Hypothalamus (tissue), 51 donors: ENCODE data around the gene TPCN2.
A peak's percentile ranks its signal among the peaks of the same experiment; 100 is the strongest.
"Not testable (repeated sequence)": the region's sequence is repeated elsewhere in the genome, so short reads cannot be mapped to it uniquely, and the experiment has no call there.

ENCODE experiments used
- DNase-seq, 51 donors: peaks; one replicate each; lab custom pipeline; 2025; lab: John Stamatoyannopoulos, UW

The TPCN2 gene

DNA sequence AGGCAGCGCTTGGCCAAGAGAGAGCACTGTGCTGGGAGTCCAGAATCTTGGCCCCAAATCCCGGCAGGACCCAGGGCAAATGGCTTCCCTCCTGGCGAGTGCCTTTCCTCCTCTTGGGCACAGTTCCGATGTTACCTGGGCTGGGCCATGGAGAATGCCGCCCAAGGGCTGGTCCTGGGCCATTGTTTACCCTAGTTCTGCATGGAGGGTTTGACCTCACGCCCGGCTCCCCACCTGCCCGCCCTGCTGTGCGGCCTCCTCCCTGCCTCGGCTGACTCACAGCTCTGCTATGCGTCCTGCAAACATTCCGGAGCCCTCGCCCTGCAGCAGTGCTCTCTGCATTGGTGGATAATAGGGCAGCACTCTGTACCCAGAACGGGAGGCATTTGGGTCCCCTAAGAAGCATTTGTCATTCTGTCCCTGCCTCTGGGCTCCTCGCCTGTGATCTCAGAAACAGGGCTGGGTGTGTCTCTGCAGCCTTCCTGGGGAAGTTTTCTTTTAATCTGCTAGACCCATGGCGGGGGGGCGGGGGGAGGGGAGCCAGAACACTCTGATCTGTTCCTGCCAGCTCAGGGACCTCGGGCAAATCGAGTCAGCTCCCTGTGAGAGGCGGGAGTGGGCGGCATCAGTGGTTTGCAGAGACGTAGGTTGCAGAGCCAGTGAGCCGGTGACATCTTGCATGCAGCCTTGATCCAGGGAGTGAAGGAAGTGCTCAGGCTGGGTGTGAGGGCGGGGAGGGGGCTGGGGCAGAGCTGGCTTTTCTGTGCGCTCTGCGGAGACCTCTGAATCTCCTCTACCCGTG, 74.1 kb downstream of the TPCN2 start:
- peak in 3 of 51 donors; percentile 21 to 27 (median 27) for DNase-seq

DNA sequence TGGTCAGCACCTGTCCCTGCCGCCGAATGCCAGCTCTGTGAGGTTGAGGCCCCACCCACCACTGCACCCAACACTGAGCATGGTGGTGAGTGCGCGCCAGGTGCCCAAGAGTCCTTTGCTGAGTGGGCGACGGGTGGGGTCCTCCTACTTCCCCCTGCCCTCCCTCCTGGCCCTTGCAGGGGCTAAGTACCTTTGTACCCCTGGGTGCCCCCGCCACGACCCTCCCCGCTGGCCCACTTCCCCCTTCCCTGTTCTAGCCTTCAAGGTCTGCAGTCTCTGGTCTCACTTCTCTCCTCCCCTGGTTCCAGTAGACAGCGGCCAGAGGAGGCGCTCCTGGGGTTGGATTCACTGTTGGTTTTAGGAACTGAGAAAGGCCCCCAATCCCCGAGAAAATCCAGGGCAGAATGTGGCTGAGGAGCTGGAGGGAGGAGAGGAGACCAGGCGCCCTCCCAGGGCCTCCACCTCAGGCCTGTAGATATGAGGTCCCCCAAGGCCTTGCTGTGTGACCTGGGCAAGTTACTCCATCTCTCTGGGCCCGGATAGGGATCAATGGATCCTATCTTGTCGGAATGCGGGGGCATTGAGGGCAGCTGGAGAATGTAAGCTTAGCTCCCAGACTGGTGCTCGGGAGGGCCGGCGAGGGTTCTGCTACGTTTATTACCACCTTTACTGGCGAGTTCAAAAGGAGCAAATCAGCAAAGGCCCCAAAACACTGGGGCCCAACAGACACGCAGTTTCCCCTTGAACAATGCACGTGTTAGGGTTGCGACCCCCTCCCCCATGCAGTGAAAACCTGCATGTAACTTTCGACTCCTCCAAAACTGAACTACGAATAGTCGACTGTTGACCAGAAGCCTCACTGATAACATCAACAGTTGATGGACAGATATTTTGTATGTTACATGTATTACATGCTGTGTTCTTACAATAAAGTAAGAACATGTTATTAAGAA, 75.1 kb downstream of the TPCN2 start:
- no peak for DNase-seq

DNA sequence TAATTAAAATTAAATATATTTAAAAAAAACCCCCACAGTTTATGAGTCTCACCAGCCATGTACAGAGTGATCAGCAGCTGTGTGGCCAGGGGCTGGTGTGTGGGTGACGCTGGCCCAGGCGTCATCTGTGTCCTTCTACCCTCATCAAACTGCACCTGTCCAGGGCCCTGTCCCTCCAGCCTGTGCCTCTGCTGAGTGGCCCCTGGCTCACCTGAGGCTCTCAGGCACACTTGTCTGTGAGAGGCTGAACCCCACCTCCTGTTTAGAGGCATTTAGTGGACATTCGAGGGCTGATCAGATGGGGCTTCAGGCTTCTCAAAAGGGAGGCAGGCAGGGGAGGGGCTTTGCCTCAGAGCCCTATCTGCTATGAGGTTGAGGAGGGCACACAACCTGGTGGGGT, 77.1 kb downstream of the TPCN2 start:
- no peak for DNase-seq

DNA sequence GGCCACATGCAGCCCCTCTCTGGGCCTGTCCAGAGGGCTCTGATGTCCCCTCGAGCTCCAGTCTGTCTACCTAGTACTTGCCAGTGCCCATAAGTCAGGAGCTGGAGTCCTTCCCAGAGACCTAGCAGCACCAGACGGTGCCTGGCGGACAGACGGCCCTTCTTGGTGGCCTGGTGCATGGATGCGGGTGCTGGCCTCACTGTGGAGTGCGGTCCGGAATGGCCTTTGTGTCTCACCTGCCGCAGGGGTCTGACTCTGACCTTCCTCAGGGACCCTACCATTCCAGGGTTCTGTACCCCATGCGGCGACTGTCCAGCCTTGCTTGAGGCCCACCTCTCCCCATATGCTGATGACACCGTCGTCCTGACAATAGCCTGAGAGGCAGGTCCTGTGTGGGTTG, 77.6 kb downstream of the TPCN2 start:
- no peak for DNase-seq

DNA sequence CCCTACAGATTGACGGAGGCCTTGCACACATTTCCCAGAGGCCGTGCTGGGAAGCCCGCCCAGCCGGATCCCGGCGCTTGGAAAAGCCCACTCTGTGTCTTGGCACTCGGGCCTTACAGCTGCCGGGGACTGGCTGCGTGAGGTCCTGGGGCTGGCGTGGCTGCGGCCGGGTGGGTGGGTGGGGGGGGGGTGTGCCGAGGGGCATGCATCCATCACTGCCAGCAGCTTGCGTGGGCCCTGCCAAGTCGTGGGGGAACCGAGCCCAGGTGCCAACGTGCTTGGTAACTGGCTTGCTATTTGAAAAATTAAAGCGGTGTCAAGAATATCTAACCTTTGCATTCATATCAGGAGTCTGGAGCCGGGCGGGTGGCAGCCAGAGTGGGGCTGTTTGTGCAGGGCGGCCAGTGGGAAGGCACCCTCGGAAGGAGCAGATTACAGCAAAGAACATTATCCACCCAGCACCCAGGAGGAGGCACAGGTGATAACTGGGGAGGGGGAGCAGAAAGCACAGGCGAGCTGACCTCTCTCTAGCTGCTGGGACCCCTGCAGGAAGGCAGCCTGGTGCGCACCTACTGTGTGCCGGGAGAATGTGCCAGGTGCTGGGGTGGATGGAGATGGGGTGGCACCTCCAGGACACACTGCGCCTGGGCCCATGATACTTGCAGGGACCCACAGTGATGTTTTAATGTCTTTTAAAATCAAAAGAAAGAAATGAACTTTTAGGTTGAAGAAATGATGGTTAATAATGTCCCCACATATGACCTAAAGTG, 78.5 kb downstream of the TPCN2 start:
- peak in 8 of 51 donors; percentile 3 to 28 (median 14) for DNase-seq

DNA sequence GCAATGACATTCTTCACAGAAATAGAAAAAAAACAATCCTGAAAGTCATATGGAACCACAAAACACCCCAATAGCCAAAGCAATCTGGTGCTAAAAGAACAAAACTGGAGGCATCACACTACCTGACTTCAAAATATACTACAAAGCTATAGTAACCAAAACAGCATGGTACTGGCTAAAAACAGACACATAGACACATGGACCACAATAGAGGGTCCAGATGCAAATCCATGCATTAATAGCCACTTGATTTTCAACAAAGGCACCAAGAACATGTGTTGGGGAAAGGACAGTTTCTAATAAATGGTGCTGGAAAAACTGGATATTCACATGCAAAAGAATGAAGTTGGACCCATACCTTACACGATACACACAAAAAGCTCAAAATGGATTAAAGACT, 79.2 kb downstream of the TPCN2 start:
- DNase-seq = no peak

DNA sequence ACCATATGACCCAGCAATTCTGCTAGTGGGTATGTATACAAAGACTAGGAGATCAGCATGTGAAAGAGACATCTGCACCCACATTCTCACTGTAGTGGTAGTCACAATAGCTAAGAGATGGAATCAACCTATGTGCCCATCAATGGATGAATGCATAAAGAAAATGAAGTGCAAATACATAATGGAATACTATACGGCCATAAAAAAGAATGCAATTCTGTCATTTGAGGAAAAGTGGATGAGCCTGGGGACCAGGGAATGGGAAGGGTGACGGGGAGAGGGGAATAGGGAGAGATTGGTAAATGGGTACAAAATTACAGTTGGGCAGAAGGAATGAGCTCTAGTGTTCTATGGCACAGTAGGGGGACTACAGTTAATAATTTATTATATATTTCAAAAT, 80.3 kb downstream of the TPCN2 start:
- no peak for DNase-seq

DNA sequence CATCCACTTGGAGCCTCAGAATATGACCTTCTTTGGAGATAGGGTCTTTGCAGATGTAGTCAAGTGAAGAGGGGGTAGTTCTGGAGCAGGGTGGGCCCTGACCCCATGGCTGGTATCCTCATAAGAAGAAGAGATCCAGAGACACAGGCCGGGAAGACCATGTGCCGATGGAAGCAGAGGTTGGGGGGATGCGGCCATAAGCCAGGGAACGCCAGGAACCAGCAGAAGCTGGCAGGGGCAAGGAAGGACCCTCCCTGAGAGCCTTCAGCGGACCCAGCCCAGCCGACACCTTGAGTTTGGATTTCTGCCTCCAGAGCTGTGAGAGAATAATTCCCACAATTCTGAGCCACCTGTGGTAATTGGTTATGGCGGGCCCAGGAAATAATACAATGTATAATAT, 80.9 kb downstream of the TPCN2 start:
- no peak for DNase-seq

DNA sequence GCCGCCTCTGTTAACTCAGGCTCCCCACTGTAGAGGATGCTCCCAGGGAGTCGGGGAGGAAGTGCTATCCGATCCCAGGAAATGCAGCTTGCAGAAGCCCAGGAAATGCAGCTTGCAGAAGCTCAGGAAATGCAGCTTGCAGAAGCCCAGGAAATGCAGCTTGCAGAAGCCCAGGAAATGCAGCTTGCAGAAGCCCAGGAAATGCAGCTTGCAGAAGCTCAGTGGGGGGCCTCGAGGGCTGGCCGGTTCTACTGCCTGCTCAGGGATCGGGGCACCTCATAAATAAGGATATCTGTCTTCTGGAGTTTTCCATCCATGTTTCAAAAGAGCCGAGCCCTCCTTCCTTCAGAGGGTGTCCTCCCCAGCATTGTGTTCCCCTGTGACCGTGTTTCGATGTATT, 81.9 kb downstream of the TPCN2 start:
- no peak for DNase-seq

DNA sequence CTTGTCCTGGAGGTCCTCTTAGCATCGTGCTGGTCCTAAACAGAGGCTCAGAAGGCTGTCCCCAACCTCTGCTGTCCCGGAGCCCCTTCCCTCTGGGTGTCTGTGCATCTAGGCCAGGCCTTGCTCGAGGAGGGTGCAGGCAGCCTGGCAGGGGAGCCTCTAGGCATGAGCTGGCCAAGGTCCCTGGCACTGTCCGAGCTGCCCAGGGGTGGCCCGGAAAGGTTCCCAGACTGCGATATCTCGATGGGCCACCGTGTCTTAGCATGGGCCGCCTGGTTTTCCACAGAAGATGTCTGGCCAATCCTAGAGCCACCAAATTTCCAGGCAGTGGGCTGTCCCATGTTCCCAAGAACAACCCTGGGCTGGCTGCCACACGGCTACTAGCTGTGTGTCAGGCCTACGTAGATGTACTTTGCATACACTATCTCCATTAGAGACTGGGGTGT, 82.4 kb downstream of the TPCN2 start:
- DNase-seq = no peak

DNA sequence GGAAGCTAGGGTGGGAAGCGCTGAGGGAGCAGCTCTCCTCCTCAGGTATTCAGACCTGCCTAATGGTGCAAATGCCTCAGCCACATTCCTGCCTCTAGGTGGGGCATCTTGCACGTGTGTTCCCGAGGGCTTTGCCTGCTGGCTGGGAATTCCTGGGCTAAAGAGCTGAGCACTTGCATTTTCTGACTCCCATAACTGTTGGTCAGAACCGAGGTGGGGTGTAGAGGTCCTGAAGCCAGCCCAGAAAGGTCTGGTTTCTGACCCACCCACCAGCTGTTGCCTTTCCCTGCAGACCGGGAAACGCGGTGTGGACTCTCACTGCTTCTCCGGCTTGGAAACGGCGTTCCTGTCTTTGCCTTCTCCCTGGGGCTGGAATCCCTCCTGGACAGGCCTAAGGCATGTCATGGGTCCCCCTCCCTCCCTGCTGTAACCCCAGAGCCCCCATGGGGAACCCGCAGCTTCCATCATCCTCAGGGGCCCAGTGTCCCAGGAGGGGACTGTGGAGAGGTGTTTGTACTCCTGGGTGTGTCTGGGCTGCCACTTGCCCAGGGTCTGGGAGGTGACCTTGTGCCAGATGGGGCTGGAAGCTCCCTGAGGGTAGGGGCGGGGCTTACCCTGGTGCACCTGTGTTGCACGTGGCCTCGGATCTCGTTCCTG, 83.0 kb downstream of the TPCN2 start:
- DNase-seq = peak in 27 of 51 donors; percentile 4 to 55 (median 26)

DNA sequence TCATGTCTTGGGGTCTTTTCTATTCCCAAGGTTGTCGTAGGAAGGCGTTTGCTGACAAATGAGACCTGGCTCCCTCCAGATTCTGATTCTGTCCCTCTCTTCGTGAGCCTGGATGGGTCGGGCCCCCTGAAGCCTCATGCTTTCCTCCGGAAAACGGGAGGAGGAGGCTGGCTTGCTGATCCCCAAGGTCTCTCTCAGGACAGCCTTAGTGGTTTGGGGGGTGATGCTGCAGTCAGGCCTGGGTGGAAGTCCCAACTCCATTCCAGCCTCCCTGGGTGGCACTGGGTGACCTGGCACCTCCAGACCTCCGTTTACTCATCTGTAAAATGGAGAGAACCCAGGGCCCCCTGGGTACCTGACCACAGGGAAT, 83.6 kb downstream of the TPCN2 start:
- no peak for DNase-seq

DNA sequence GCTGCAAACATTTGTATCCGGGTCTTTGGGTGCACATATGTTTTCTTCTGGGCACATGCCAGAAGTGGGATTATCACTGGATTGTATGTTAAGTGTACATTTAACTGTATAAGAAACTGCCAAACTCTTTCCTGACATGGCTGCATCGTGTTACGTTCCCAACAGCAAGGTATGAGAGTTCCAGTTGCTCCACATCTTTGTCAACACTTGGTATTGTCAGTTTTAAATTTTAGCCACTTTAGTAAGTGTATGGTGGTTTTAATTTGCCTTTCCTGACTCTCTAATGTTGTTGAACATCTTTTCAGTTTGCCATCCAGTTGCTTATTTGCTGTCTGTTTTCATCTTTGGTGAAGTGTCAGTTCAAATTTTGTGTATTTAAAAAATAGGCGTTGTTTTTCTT, 84.5 kb downstream of the TPCN2 start:
- DNase-seq = no peak

DNA sequence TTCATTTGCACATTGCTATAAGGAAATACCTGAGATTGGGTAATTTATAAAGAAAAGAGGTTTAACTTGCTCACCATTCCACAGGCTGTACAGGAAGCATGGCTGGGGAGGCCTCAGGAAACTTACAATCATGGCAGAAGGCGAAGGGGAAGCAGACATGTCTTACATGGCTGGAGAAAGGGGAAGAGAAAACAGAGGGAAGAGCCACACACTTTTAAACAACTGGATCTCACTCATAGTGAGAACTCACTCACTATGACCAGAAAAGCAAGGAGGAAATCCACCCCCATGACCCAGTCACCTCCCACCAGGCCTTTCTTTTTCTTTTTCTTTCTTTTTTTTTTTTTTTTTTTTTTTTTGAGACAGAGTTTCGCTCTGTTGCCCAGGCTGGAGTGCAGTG, 85.5 kb downstream of the TPCN2 start:
- DNase-seq = not testable (repeated sequence)

DNA sequence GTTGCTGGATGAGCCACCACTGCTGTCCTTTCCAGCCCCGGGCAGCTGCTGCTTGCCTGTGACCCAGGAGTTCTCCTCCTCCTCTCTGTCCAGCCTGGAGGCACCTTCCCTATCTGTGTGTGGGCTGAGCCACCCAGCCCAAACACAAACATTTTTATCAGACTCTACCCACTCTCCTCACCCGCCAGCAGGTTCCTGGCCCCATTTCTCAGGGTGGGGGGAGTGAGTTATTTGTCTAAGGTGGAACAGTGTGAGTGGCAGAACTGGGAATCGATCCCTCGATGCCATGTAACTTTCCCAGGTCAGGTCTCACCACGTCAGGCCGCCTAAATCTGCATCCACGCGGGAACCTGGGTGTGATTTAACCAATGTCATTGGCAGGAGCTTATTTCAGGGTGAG, 86.2 kb downstream of the TPCN2 start:
- no peak for DNase-seq

DNA sequence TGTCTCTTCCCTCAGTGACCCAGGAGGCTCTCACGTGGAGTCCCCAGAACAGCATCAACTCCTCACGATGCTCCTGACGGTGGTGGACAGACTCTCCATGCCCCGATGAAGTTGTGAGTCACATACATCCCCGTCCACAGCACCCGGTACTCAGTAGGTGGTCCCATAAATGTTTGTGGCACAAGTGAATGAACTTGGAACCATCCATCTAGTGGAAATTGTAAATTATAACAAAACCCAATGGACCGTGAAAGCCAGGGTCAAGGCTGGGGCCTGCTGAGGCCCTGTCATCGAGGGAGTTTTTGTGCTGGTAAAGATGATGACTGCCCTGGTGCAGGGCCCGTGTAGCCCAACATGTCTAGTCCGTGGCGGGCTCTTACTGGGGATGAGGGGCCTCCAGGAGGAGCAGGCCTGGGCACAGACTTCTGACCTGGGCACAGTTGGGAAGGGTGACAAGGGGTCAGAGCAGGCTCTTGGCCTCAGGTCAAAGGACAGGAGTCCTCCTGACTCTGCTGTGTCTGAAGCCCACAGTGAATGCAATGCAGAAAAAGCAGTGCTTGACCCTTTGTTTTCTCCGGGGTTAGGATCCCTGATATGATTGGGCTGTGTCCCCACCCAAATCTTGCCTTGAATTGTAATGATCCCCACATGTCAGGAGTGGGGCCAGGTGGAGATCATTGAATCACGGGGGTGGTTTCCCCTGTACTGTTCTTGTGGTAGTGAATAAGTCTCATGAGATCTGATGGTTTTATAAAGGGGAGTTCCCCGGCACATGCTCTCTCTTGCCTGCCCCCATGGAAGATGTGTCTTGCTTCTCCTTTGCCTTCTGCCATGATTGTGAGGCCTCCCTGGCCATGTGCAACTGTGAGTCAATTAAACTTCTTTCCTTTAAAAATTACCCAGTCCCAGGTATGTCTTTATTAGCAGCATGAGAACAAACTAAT, 87.0 kb downstream of the TPCN2 start:
- DNase-seq = no peak

DNA sequence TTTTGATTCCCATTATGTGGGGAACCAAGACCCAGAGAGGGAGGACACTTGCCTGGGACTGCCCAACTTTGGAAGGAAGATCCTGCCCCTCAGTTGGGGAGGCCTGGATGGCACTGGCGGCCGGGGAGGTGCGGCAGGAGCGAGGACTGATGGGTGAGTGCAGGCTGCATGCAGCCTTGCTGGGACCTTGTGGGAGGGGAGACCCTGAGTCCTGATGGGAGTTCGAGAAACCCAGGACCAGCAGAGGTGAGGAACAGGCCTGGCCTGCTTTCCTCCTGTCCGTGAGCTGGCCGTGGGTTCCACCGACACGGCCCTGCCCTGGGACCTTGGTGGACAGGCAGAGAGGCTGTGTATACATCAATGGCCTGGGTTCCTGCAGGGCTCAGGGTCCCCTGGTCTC, 87.7 kb downstream of the TPCN2 start:
- no peak for DNase-seq

DNA sequence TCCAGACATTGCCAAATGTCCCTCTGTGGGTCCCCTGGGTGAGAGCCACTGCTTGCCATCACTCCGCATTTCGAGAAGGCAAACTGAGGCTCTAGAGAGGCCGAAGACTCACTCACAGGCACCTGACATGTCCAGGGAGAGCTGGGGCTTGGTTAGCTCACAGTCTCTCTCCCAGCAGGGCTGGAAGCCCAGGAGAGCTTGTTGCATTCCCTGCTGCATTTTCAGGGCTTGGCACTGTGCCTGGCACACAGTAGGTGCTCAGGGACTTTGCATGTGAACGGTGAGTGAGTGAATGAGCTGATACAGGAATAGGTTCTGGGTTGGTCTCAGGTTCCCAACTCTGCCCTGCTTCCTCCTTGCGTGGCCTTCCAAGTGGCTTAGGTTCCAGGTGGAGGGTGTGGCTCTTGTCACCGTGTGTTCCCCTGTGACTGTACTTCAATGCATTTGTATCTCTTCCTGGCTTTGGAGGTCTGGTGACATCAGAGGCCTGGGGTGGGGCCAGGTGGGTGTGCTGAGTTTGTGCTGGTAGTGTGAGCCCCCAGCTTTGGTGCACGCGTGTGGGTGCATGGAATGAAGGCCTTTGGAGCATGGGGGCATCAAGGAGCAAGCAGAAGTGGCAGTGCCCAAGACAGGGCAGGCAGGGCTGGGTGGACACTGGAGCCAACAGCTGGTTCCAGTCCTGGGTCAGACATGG, 88.6 kb downstream of the TPCN2 start:
- no peak for DNase-seq

DNA sequence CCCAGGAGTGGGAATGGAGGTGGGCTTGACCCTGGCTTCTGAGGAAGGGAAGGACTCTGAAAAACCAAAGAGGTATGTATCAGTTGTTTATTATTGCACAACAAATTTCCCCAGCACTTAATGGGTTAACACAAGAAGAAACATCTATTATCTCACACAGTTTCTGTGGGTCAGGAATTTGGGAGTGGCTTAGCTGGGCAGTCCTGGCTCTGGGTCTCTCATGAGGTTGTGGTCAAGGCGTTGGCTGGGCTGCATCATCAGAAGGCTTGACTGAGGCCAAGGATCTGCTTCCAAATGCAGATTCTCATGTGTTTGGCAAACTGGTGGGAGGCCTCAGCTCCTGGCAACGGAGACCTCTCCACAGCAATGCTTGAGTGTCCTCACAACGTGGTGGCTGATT, 89.5 kb downstream of the TPCN2 start:
- no peak for DNase-seq
